ENCODE results near the gene SLC25A53.
"Not testable (repeated sequence)": the region's sequence is repeated elsewhere in the genome, so short reads cannot be mapped to it uniquely, and the experiment has no call there.

SLC25A53 gene

DNA sequence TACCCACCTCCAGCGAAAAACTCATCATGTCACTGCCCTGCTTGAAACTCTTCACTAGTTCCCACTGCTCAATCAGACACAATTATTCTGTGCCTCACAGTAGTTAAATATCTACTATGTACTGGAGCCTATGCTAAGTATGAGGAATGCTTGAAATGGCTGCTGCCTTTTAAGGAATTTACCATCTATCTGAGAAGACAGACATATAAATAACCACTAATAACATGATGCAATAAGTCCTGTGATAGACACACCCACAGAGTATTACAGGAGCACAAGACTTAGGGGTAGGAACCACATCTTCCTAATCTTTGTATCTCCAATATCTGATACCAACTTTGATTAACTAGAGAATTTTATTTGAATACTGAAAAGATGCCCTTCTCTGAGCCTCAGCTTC lies 21.1 kb downstream of the SLC25A53 start:
- in situ Hi-C loops (cut with MboI; ENCODE audit: low sequenced_read_pairs) = loop anchor here (25.0 kb wide), 1 partner anchor 298 kb away; the partner anchor contains the start of gene RAB9B

DNA sequence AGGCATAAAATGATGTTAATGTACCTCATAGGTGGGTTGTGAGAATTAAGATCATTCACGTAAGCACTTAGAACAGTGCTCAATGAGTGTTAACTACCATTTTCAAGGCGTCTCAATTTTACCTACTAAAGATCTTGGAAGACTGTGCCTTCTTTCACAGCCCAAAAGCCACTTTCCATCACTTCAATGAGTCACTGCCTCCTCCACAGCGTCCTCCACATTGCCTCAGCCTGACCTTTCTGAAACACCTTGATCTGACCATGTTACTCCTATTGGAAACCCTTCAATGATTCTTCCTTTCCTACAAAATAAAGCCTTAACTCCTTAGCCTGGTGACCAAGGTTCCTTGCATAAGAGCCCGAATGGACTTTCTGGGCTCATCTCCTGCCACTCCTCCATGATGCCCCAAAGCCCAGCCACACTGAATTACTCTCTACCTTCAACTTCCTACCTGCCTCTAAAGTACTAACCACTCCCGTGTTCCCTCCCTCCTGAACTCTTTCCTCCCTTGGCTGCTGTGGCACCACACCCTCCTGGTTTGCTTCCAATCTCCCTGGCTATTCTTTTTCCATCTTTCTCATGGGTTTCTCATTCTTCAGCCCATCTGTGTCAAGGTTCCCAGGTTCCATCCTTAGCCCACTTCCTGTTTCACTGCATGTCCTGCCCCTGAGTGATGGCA lies 22.1 kb downstream of the SLC25A53 start:
- in situ Hi-C loops (cut with MboI; ENCODE audit: low sequenced_read_pairs) = loop anchor here (25.0 kb wide), 1 partner anchor 297 kb away; the partner anchor contains the start of gene RAB9B

DNA sequence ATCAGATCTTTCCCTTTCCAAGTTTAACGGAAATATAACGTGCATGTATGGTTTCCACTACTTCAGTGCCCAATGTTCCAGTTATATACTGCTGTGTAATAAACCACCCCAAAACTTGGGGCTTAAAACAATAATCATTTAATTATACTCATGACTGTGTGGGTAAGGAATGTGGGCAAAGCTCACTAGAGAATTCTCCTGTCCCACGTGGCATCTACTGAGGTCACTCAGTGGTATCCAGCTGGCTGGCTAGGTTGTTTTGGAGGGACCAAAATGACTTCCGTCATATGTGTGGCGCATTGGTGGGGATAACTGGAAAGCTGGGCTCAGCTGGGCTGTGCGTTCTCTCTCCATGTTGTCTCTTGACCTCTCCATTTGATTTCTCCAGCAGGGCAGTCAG lies 26.0 kb downstream of the SLC25A53 start:
- in situ Hi-C loops (cut with MboI; ENCODE audit: low sequenced_read_pairs) = loop anchor here (25.0 kb wide), 1 partner anchor 294 kb away; the partner anchor contains the start of gene RAB9B

DNA sequence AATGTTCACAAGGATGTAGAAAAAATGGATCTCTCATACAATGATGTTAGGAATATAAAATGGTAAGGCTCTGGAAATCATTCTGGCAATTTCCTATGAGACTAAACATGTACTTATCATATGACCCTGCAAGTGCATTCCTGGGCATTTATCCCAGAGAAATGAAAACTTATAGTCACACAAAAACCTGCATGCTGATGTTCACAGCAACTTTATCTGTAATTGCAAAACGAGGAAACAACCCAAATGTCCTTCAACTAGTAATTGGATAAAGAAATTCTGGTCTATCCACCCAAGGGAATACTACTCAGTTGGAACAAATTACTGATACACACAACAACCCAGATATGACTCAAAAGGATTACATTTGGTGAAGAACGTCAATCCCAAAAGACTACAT lies 30.0 kb downstream of the SLC25A53 start:
- in situ Hi-C loops (cut with MboI; ENCODE audit: low sequenced_read_pairs) = loop anchor here (25.0 kb wide), 1 partner anchor 290 kb away; the partner anchor contains the start of gene RAB9B

DNA sequence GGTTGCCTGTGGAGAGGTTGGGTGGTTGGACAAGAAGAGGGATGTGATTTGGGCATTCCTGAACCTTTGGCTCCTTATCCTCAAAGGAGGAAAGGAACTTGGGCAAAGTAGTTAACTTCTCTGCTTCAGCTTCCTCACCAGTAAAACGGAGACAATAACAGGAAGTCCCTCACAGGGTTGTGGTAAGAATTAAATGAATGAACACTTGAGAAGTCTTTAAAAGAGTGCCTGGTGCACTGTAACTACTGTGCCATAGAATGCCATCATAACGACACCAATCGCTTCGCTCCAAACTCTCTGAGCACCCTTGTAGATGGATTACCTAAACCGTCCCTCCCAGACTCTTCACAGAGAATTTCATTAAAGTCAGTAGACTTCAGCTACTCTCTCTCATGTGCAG lies 34.0 kb downstream of the SLC25A53 start:
- in situ Hi-C loops (cut with MboI; ENCODE audit: low sequenced_read_pairs) = no loop called here

DNA sequence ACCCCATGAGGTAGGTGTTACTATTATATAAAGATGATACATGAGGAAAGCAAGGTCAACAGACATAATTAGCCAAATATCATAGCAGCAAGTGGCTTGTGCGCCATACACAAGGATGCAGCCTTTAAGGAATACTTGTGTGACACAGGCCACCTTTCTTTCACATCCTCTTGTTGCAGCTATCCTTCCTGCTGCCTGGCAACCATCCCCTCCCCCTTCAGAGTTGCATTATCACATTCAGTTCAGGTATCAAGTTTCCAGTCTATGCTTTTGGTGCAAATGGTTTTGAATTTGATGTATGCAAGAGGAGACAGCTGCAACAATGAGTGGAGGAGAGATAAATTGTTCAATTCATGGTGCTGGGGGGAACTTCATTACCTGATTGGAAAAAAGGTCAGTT lies 38.0 kb downstream of the SLC25A53 start:
- in situ Hi-C loops (cut with MboI; ENCODE audit: low sequenced_read_pairs) = no loop called here

DNA sequence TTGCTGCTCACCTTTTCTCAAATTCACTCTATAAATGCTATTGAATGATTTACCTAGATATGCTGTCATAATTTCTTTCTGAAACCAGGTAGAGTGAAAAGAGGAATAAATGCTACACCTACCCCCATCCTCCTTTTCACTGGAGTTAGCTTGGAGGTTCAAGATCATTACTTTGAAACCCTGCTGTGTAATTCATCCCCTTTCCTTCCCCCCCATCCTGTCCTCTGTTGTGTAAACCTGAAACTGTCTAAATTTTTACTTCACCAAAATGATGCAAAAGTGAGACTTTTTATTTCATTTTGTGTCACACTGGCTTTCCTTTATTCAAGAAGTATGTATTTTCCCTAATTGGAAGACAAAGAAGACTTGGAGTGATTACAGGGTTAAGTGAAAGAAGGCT lies 39.0 kb downstream of the SLC25A53 start:
- in situ Hi-C loops (cut with MboI; ENCODE audit: low sequenced_read_pairs) = no loop called here

DNA sequence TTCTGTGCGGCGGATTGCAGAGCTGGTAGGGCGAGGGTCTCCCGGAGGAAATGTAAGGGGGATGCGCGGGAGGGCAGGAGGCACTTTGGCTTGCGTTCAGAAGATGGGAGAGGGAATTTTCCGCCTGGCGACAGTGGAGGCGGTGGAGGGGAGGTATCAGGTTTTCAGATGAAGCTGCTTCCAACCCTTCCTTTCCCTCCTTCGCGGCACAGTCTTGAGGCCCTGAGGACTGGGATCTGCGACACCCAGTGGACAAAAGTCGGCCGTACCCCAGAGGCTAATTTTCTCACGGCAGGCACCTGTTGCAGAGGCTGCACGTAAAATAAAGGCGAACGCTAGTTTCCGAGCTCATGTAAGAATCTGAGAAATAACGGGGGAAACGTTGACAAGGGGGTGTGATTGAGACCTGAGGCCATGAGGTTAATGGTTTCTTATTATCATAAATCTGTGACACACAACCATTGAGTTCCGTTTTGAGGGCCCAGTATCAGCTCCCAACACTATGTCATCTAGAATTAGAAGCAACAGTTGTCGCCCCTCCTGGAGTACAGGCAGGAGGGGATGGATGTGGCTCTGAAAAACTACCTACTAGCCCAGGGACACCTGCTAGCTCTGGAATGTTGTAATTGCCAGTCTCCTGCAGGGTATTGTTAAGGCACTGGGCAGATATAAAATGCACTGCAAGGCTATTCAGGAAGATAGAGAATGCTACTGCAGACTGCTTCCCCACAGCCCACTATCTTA lies 43.4 kb downstream of the SLC25A53 start:
- in situ Hi-C loops (cut with MboI; ENCODE audit: low sequenced_read_pairs) = no loop called here

DNA sequence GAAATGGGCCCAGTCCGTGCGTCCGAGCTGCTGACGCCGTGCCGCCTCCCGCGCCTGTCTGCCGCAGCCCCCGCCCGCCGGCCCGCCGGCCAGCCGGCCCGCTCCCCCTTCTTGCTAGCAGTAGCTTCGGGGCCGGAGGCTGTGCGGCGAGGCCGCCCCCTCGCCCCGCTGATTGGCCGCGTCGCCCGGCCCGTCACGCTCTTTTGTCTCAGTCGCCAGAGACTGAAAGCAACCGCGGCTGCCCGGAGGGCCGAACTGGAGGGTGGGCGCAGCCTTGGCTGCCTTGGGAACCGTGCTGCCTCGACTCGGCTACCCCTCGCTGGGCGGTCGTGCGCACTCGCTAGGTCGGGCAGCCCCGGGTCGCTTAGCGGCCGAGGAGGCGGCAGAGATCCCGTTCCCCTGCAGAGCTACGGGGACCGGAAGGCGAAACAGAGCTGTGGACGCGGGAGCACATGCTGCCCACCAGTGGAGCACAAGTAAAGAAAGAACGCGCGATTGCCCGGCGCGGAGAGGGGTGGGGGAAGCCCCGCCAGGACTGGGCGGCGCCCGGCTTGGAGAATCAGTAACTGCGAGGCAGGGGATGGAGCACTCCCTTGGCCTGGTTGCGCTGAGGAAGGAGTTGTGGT lies 44.4 kb downstream of the SLC25A53 start, which contains the start of gene ZCCHC18:
Gene ZCCHC18 (plus strand): TSS at position 198 of the 626 bp plus-strand sequence. CDS start 1,589 bp downstream, outside the sequence.
- in situ Hi-C loops (cut with MboI; ENCODE audit: low sequenced_read_pairs) = no loop called here

DNA sequence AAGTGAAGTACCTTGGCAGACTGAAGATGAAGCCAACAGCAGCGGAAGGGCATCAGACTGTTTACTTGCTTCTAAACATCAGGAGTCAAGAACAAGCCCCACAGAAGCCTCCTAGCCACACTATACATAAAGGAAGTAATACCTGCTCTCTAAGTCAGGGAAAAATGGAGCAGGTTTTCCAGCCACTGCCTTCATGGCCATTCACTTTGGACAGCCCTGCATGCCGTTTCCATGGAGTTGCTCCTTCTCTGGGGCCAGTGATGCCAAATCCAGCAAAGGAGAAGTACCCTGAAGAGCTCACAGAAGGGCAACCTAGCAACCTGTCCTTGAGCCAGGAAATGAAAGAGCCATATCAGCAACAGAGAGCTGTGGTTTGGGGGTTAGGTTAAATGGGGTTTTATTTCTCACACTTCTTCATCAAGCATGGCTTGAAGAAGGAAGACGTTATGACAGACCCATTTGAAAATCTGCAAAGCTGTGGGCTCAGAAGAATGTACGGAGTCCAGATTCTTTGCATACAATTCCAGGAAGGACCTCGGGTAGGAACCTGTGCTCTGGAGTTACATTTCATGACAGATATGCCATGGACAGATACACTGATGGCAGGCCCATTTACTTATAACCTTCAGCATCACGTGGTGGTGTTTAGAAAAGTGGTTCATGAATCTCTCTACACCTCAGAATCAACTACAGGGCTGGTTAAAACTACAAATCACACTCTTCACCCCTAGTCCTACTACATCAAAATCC lies 46.1 kb downstream of the SLC25A53 start:
- in situ Hi-C loops (cut with MboI; ENCODE audit: low sequenced_read_pairs) = not testable (repeated sequence)

DNA sequence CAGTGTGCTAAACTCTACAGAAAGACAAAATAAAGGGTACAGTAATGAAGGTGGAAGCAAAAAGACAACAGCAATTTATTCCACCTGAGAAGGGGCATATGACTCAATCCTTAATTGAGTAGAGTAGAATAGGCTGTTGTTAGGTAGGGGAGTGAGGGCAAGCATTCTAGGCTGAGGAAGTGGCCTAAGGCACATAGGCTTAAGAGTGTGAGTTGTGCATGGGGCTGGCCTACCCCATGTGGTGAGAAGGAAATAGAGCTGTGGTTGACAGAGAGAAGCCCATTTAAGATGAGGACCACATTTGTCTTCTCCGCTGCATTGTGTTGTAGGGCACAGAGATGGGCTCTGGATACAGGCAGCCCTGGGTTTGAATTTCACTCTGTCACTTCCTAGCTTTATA lies 47.9 kb downstream of the SLC25A53 start:
- in situ Hi-C loops (cut with MboI; ENCODE audit: low sequenced_read_pairs) = no loop called here

DNA sequence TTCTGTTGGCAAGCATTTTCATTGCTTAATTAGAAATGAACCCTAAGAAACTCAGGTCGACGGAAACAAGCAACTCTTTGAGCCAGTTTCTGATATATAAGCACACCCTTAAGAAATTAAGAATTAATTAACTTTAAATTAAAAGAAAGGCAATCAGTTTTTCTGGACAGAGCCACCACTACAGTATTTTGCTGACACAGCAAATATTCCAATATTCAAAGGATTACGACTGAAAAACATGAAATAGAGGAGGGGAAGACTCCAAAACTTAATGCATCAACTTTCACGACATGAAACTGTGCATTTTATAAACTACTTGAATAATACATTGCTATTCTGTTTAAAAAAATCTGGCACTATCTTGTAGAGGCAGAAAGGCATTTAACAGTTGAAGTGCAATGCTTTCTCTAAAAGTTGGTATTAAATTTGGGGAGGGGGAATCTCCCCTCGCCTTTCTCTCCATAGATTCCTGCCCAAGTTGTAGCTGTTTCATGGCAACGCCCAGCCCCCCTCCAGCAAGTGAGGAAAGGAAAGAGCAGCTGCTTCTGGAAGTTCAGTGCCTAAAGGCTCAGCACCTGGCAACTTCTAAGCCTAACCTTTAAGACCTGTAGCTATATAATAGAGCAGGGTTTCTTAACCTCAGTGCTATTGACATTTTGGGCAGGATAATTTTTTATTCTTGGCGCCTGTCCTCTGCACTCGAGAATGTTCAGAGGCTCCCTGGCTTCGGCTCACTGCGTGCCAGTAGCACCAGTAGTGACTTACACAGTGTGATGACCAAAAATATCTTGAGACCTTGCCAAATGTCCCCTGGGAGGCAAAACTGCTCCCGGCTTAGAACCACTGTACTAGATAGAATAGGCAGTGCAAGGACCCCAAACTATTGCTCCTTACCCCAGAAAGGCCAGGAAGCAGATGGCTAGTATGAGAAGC lies 51.2 kb downstream of the SLC25A53 start:
- in situ Hi-C loops (cut with MboI; ENCODE audit: low sequenced_read_pairs) = no loop called here

DNA sequence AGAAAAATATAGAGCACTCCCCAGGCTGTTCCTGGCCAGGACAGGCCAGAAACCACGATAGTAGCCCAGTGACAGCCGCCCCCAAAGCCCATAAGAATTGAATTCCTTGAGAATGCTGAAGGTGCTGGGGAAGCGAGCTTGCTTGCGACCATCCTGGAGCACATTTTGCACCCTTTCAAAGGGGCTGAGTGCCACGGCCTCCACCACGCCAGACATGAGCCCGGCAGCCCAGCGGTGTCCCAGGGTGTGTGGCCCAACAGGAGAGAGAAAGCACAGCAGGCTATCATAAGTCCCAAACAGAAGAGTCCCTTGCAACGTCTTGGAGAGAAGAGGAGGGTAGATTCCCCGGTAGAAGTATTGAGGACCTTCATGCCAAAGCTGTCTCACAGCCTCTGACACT lies 52.1 kb downstream of the SLC25A53 start:
- in situ Hi-C loops (cut with MboI; ENCODE audit: low sequenced_read_pairs) = no loop called here

DNA sequence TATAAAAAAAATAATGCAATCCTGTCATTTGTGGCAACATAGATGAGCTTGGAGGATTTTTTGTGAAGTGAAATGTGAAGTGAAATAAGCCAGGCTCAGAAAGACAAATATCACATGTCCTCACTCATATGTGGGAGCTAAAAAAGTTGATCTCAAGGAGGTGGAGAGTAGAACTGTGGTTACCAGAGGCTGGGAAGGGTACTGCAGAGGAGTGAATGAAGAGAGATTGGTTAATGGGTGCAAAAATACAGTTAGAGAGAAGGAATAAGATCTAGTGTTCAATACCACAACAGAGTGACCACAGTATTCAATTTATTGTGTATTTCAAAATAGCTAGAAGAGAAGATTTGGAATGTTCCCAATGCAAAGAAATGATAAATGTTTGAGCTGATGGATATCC lies 57.9 kb downstream of the SLC25A53 start:
- in situ Hi-C loops (cut with MboI; ENCODE audit: low sequenced_read_pairs) = no loop called here

DNA sequence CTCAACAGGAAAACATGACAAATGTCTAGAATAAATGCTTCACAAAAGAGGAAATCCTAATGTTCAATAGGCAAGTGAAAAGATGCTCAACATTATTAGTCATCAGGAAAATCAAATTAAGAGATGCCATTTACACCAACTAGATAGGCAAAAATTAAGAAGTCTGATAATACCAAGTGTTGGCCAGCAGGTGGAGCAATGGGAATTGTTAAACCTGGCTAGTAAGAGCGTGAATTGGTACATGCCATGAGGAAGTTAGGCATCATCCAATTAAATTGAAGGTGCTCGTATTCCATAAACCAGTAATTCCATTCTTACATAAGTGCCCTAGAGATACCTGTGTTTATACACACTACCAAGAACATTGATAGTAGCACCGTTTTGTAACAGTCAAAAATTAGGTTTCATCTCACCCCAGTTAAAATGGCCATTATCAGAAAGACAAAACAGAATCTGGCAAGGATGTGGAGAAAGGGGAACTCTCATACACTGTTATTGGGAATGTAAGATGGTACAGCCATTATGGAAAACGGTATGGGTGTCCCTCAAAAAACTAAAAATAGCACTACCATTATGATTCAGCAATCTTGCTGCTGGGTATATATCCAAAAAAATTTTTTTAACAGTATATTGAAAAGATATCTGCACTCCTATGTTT lies 58.5 kb downstream of the SLC25A53 start:
- in situ Hi-C loops (cut with MboI; ENCODE audit: low sequenced_read_pairs) = no loop called here

DNA sequence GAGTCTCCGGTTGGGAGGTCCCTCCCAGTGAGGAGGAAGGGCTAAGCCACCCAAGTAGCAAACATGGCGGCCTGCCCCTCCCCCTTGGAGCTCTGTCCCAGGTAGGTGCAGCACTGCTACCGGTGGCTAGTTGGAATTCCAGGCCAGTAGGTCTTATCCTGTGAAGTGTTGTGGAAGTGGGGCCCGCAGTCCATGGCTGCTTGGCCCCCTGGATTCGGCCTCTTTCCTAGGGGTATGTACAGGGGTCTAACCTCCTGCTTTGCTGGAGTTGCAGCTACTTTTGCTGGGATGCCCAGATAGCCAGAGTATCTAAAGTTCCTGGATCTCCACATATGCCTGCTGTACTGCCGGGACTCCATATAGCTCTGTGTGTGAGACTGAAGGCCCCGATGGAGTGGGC lies 70.9 kb downstream of the SLC25A53 start:
- in situ Hi-C loops (cut with MboI; ENCODE audit: low sequenced_read_pairs) = no loop called here

DNA sequence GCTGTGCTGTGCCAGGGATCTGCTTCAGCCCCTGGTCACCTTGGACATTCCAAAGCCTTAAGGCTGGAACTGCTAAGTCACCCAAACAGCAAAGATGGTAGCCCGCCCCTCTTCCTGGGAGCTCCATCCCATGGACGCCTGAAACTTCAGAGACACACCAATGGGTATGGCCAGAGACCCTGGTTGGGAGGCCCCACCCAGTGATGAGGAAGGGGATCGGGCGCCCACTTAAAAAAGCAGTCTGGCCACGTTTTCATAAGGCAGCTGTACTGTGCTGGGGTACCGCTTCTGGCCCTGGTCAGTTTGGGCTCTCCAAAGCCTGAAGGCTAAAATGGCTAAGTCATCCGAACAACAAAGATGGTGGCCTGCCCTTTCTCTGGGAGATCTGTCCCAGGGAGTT lies 71.3 kb downstream of the SLC25A53 start:
- in situ Hi-C loops (cut with MboI; ENCODE audit: low sequenced_read_pairs) = no loop called here

DNA sequence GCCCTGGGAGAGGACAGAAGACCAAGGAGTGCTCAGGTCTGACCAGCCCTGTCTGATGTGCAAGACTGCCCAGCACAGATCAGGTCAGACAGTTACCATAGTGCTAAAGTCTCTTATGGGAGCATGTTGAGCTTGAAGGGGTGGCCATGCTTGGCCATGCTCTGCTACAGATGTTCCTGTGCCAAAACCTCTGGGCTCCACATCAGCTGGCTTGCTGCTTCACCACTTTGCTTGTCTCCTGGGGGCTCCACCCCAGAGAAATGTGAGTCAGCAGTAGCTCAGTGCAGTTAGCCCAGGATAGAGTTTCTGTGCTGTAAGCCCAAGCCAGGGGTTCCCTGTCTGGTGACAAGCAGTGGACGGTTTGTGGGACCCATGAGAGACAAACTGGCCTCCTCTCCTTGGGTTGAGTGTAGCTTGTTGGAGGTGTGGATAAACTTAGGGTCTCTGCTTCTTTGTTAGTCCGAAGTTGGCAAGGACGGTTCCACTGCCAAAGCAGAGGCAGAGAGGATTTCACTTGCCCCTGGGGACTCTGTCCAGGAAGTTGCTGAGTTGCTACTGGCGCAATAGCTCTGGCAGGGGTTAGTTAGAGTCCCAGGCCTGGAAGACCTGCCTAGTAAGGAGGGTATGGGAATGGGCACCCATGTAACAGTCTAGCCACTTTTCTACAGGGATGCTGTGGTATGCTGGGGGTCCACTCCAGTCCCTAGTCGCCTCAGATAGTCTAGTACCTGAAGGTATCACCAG lies 72.1 kb downstream of the SLC25A53 start:
- in situ Hi-C loops (cut with MboI; ENCODE audit: low sequenced_read_pairs) = no loop called here

DNA sequence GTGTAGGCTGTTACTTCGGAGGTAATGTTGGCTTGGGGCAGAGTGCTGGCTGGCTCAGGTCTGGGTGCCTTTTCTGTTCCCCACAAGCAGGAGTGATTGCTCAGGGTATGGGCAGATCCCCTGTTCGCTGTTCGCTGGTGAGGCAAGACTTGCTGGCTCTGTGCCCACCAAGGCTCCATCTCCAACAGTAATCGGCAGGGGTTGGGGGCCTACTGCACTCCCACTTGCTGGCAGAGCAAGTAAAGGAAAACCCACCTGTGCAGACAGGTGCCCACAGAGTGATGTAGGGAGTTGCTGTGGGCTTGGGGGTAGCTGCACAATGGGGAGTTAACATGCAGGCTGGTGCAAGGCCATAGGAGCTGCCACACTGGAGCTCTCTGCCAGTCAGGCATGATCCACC lies 72.7 kb downstream of the SLC25A53 start:
- in situ Hi-C loops (cut with MboI; ENCODE audit: low sequenced_read_pairs) = no loop called here
